Lung (tissue), 12 donors: ENCODE results near the gene ATP11A. TPM values are rescaled to one million over a fixed set of nuclear protein-coding genes. Genes with fewer than 3 reads are reported as not detected.

ENCODE experiments used
- ATAC-seq: fragments of 200-7000 bp; cut with Tn5 transposase; one replicate; pipeline ENCODE4 v1.9.1; 2020; ENCODE audit warnings: moderate number of reproducible peaks; ENCODE audit not compliant: insufficient read depth, low FRiP score
- DNase-seq, 3 donors: peaks; one replicate each; pipeline ENCODE4 v3.0.0-alpha.2; 2013 to 2017
- H3K27ac ChIP-seq, 2 donors: one replicate each; pipeline ENCODE4 v1.5.1; 2013; ENCODE audit warnings: mild to moderate bottlenecking in 2 of 2, moderate library complexity in 2 of 2, control low read depth in 1 of 2, inconsistent platforms in 1 of 2, low read depth in 1 of 2, low read length in 1 of 2
- H3K27me3 ChIP-seq, 3 donors: one replicate each; pipeline ENCODE4 v1.5.1; 2013; ENCODE audit warnings: low read length in 2 of 3; ENCODE audit not compliant: control insufficient read depth in 3 of 3, insufficient read depth in 3 of 3
- H3K36me3 ChIP-seq, 4 donors: one replicate each; pipeline ENCODE4 v1.5.1; 2013; ENCODE audit warnings: low read length in 4 of 4, mild to moderate bottlenecking in 1 of 4, moderate library complexity in 1 of 4; ENCODE audit not compliant: control insufficient read depth in 4 of 4, insufficient read depth in 4 of 4
- H3K4me1 ChIP-seq, 5 donors: one replicate each; pipeline ENCODE4 v1.5.1; 2013; ENCODE audit warnings: low read length in 5 of 5, mild to moderate bottlenecking in 2 of 5, moderate library complexity in 1 of 5; ENCODE audit not compliant: control insufficient read depth in 5 of 5, insufficient read depth in 5 of 5
- H3K4me3 ChIP-seq: one replicate; pipeline ENCODE4 v1.5.1; 2013; ENCODE audit warnings: mild to moderate bottlenecking, control low read depth, moderate library complexity
- H3K9ac ChIP-seq, 2 donors: one replicate each; pipeline ENCODE4 v1.5.1; 2013; ENCODE audit warnings: low read length in 2 of 2, control low read depth in 1 of 2; ENCODE audit not compliant: insufficient read depth in 1 of 2
- H3K9me3 ChIP-seq, 4 donors: one replicate each; pipeline ENCODE4 v1.5.1; 2013; ENCODE audit warnings: low read length in 3 of 4, mild to moderate bottlenecking in 1 of 4, moderate library complexity in 1 of 4; ENCODE audit not compliant: control insufficient read depth in 4 of 4, insufficient read depth in 3 of 4
- WGBS, 2 donors: extraction: QIAGEN DNeasy Blood & Tissue Kit; methylation state at CpG; one replicate each; pipeline ENCODE4 v1.1.7; 2013; 5-methylcytosine and 5-hydroxymethylcytosine counted together
- polyA plus RNA-seq, 2 donors: library from polyadenylated mRNA; stranded (reverse); fragments of 200-250 nt; gene quantifications; one replicate each; pipeline ENCODE4 v1.2.1, GENCODE V29; 2013
- total RNA-seq, 2 donors: library from RNA; depleted of rRNA in 1 of 2; stranded (reverse); fragments of >200 nt in 1 of 2; gene quantifications; one replicate each; pipeline ENCODE4 v1.2.1, GENCODE V29; 2014 to 2021
- TF ChIP-seq, protein P1 (sequence below): IDR thresholded peaks from 2 replicates; pipeline ENCODE4 v1.5.1; 2012; ENCODE audit warnings: mild to moderate bottlenecking; ENCODE audit errors: control extremely low read depth, extremely low read depth
- donor health status: control.
- donor health status: control.
- donor health status: Bipolar disorder and iron deficiency.
- donor health status: healthy.
- donor health status: DM: yes; HTN: yes; CAD: no.

ATP11A gene
- total and polyA plus RNA-seq, 4 donors, result 46.3 to 317 (median 162) TPM

DNA sequence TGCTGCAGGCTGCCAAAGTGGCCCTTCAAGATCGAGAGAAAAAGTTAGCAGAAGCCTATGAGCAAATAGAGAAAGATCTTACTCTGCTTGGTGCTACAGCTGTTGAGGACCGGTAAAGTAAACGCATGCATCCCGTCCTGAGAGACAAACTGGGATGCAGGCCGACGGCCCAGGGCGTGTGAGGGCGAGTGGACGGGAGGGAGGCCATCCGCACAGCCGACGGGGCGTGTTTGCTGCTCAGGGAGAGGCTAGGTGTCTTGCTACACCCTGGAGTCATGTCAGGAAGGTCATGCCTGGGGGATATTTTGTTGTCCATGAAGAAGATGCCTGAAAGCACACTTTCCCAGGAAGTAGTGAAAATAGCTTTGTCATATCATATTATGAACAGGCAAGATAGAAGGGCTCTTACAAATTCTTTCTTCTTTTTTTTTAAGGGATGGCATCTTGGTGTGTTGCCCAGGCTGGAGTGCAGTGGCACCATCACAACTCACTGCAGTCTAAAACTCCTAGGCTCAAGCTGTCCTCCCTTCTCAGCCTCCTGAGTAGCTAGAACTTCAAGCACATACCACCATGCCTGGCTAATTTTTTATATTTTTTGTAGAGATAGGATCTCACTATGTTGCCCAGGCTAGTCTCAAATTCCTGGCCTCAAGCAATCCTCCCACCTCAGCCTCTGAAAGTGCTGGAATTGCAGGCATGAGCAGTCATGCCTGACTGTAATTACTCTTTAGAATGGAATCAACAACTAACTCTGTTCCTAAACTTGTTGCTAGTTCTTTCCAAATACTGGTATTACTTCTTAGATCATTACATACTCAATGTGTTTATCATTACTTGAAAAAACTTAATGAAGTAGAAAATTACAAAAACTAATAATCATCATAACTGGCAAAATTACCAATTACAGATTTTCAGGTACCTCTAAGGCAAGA, 161.5 kb downstream of the ATP11A start:
- 73 to 86% methylated on average over 13 of the region's 13 CpGs for WGBS, 2 donors
- no peaks in the 10 kb centered on the region for H3K4me1 ChIP-seq
- no peaks in the 10 kb centered on the region for H3K27me3 ChIP-seq
- TF ChIP-seq, protein P1, sequence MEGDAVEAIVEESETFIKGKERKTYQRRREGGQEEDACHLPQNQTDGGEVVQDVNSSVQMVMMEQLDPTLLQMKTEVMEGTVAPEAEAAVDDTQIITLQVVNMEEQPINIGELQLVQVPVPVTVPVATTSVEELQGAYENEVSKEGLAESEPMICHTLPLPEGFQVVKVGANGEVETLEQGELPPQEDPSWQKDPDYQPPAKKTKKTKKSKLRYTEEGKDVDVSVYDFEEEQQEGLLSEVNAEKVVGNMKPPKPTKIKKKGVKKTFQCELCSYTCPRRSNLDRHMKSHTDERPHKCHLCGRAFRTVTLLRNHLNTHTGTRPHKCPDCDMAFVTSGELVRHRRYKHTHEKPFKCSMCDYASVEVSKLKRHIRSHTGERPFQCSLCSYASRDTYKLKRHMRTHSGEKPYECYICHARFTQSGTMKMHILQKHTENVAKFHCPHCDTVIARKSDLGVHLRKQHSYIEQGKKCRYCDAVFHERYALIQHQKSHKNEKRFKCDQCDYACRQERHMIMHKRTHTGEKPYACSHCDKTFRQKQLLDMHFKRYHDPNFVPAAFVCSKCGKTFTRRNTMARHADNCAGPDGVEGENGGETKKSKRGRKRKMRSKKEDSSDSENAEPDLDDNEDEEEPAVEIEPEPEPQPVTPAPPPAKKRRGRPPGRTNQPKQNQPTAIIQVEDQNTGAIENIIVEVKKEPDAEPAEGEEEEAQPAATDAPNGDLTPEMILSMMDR, result no peak
- no peak overlapping the region for H3K27ac ChIP-seq
- no peak overlapping the region for H3K9ac ChIP-seq
- peaks cover 0 to 3% (median 0%) of the 10 kb centered on the region in 4 donors for H3K9me3 ChIP-seq
- peaks cover 9 to 36% (median 27%) of the 10 kb centered on the region in 4 donors for H3K36me3 ChIP-seq
- peak; percentile 22 for ATAC-seq
- H3K4me3 ChIP-seq, result no peak overlapping the region
- no peak for DNase-seq

DNA sequence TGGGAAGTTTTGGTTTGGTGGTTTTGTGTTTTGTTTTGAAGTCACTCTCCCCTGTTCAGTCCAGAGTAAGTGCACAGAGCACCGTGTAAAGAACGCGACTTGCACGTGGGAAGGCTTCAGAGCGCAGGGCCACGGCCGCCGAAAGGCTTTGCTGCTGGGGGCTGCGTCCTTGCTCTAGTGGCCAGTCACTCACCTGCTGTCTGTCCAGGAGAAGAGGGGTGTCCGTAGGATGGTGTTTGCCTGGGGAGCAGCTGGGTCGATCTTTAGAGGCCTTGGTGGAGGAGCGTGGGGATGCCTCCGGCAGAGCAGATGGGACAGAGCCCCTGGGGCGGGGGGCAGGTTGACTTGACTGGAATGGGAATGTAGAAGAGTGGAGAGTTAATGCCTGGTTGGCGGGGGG, 162.6 kb downstream of the ATP11A start:
- peaks cover 0 to 3% (median 0%) of the 10 kb centered on the region in 4 donors for H3K9me3 ChIP-seq
- H3K4me3 ChIP-seq, result no peak overlapping the region
- WGBS, 2 donors, result 91 to 96% methylated on average over 15 of the region's 15 CpGs
- H3K4me1 ChIP-seq, result no peaks in the 10 kb centered on the region
- DNase-seq (no peak), ATAC-seq (no peak)
- TF ChIP-seq, protein P1, result no peak
- H3K9ac ChIP-seq, result no peak overlapping the region
- no peak overlapping the region for H3K27ac ChIP-seq
- H3K36me3 ChIP-seq, result peaks cover 13 to 37% (median 23%) of the 10 kb centered on the region in 4 donors
- no peaks in the 10 kb centered on the region for H3K27me3 ChIP-seq

DNA sequence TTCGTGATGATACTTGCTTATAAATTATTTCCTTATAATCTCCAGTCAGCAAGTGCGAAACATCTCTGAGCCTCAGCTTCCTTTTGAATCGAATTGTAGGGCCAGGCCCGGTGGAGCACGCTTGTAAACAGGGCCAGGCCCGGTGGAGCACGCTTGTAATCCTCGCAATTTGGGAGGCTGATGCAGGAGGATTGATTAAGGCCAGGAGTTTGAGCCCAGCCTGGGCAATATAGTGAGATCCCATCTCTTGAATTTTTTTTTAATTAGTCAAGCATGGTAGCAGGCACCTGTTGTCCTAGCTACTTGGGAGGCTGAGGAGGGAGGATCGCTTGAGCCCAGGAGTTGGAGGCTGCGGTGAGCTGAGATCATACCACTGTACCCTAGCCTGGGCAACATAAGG, 163.0 kb downstream of the ATP11A start:
- no peak for DNase-seq
- Histone ChIP-seq H3K27ac (no peak overlapping the region), H3K9ac (no peak overlapping the region), H3K27me3 (no peaks in the 10 kb centered on the region), H3K4me1 (no peaks in the 10 kb centered on the region), H3K36me3 (peaks cover 13 to 38% (median 23%) of the 10 kb centered on the region in 4 donors), H3K4me3 (no peak overlapping the region), H3K9me3 (peaks cover 0 to 2% (median 0%) of the 10 kb centered on the region in 4 donors)
- ATAC-seq, result no peak
- TF ChIP-seq, protein P1, result no peak
- 97 to 99% methylated on average over 10 of the region's 10 CpGs for WGBS, 2 donors
